HepG2 (cell line): ENCODE results near the gene U2AF1L4. TPM values are rescaled to one million over a fixed set of nuclear protein-coding genes. Genes with fewer than 3 reads are reported as not detected.

Source experiments
- ATAC-seq: fragments of 200-7000 bp; cut with Tn5 transposase; 3 replicates; pipeline ENCODE4 v1.9.1; 2020; ENCODE audit warnings: mild to moderate bottlenecking, moderate library complexity
- BruUV-seq: library from RNA; stranded (reverse); fragments of 400-500 nt; replicated peaks from 2 replicates; lab custom pipeline; 2021; lab: Mats Ljungman, UMichigan
- CTCF ChIA-PET: fragments of 300-600 bp; formaldehyde crosslinking; extraction: SDS; loops from one replicate; lab custom pipeline; 2021; ENCODE audit warnings: low total read pairs, inconsistent platforms, low intra/inter-chr PET ratio; lab: Yijun Ruan, JAX
- POLR2A ChIA-PET: fragments of 350-600 bp; sonication (Branson Sonifier 250); formaldehyde crosslinking; loops from one replicate; lab custom pipeline; 2020; ENCODE audit warnings: antibody characterized with exemption, inconsistent platforms; lab: Yijun Ruan, JAX
- DNase-seq: peaks from one replicate; pipeline ENCODE4 v3.0.0-alpha.2; 2015; ENCODE audit warnings: low spot score
- FAIRE-seq: peaks from 3 replicates; lab custom pipeline; 2011; peaks lifted over from hg19 to GRCh38; lab: Jason Lieb, UNC
- H2AFZ ChIP-seq: one replicate; pipeline ENCODE4 v1.6.1; 2011; ENCODE audit warnings: low read length, inconsistent platforms
- H3K27ac ChIP-seq: fragments of 300-600 bp; 3 replicates; pipeline ENCODE4 v1.8.0; 2011; ENCODE audit warnings: mixed run types, mild to moderate bottlenecking, mixed read lengths, low read length, inconsistent platforms; ENCODE audit not compliant: insufficient read depth; ENCODE audit errors: extremely low read length
- H3K27me3 ChIP-seq, 2 experiments: fragments of 200-600 bp in 1 of 2; 2 replicates in 1 of 2; 3 replicates in 1 of 2; pipeline versions ENCODE4 v1.6.0 to v1.8.0; 2011; ENCODE audit warnings: low read length in 2 of 2, mild to moderate bottlenecking in 2 of 2, moderate library complexity in 2 of 2, inconsistent platforms in 1 of 2; ENCODE audit not compliant: insufficient read depth in 2 of 2, control insufficient read depth in 1 of 2
- H3K36me3 ChIP-seq, 2 experiments: fragments of 200-600 bp in 1 of 2; replicated peaks in 1 of 2; 2 replicates in 1 of 2; 3 replicates in 1 of 2; pipeline versions ENCODE4 v1.5.1 to v1.8.0; 2011; ENCODE audit warnings: low read length in 2 of 2, inconsistent platforms in 1 of 2; ENCODE audit not compliant: insufficient read depth in 2 of 2, control insufficient read depth in 1 of 2
- H3K4me1 ChIP-seq: 2 replicates; pipeline ENCODE4 v1.5.1; 2012; ENCODE audit warnings: low read length, inconsistent platforms; ENCODE audit not compliant: insufficient read depth
- H3K4me2 ChIP-seq: 2 replicates; pipeline ENCODE4 v1.6.0; 2011; ENCODE audit warnings: low read depth, low read length, inconsistent platforms
- H3K4me3 ChIP-seq, 3 experiments: fragments of 200-600 bp in 1 of 3; sonication (generic), shearing (Covaris generic) in 1 of 3; replicated peaks in 1 of 3; 2 replicates each; pipeline ENCODE4 v1.5.1; 2011 to 2016; ENCODE audit warnings: low read length in 3 of 3, inconsistent platforms in 2 of 3, low read depth in 2 of 3, mild to moderate bottlenecking in 2 of 3, control low read depth in 1 of 3, mixed read lengths in 1 of 3; ENCODE audit not compliant: insufficient read depth in 1 of 3
- H3K79me2 ChIP-seq: one replicate; pipeline ENCODE4 v1.6.1; 2011; ENCODE audit warnings: low read length, inconsistent platforms; ENCODE audit not compliant: insufficient read depth
- H3K9ac ChIP-seq: 2 replicates; pipeline ENCODE4 v1.6.0; 2011; ENCODE audit warnings: mild to moderate bottlenecking, low read depth, low read length, inconsistent platforms; ENCODE audit not compliant: insufficient read depth
- H3K9me3 ChIP-seq: 2 replicates; pipeline ENCODE4 v1.5.1; 2012; ENCODE audit warnings: mild to moderate bottlenecking, low read length
- H4K20me1 ChIP-seq: 2 replicates; pipeline ENCODE4 v1.6.0; 2011; ENCODE audit warnings: inconsistent platforms, mild to moderate bottlenecking, low read length, moderate library complexity; ENCODE audit not compliant: insufficient read depth
- AKAP8 ChIP-seq: sonication (generic); formaldehyde crosslinking; IDR thresholded peaks from 2 replicates; pipeline ENCODE4 v1.5.1; 2020; ENCODE audit warnings: mild to moderate bottlenecking, missing genetic modification reagents
- CENPT ChIP-seq: sonication (generic); formaldehyde crosslinking; IDR thresholded peaks from 2 replicates; pipeline ENCODE4 v1.8.0; 2022; ENCODE audit warnings: low read depth, mild to moderate bottlenecking, moderate library complexity, missing genetic modification reagents
- CREB1 ChIP-seq, 2 experiments: fragments of 450-650 bp in 1 of 2; IDR thresholded peaks; 2 replicates each; pipeline ENCODE4 v1.6.1; 2016 to 2017; ENCODE audit warnings: control low read depth in 1 of 2, mild to moderate bottlenecking in 1 of 2, missing compliant biosample characterization in 1 of 2, missing genetic modification characterization in 1 of 2
- FOSL1 ChIP-seq: sonication (generic); formaldehyde crosslinking; IDR thresholded peaks from 2 replicates; pipeline ENCODE4 v1.9.0; 2021; ENCODE audit warnings: missing genetic modification reagents, borderline replicate concordance
- FOXP1 ChIP-seq, 2 experiments: fragments of 450-650 bp in 1 of 2; IDR thresholded peaks; 2 replicates each; pipeline ENCODE4 v1.6.1; 2017 to 2018; ENCODE audit warnings: antibody characterized with exemption in 1 of 2
- HMG20A ChIP-seq: IDR thresholded peaks from 2 replicates; pipeline ENCODE4 v1.6.1; 2016; ENCODE audit warnings: borderline replicate concordance
- KDM4B ChIP-seq: sonication (generic); formaldehyde crosslinking; IDR thresholded peaks from 2 replicates; pipeline ENCODE4 v1.4.0; 2020; ENCODE audit warnings: missing genetic modification reagents
- MIER2 ChIP-seq: IDR thresholded peaks from 2 replicates; pipeline ENCODE4 v1.6.1; 2016; ENCODE audit warnings: missing biosample characterization, missing genetic modification reagents
- MIXL1 ChIP-seq: IDR thresholded peaks from 2 replicates; pipeline ENCODE4 v1.6.1; 2016
- SP1 ChIP-seq, 2 experiments: fragments of 450-650 bp in 1 of 2; sonication (generic) in 1 of 2; formaldehyde crosslinking in 1 of 2; IDR thresholded peaks; 2 replicates each; pipeline versions ENCODE4 v1.4.0 to v1.6.1; 2016 to 2020; ENCODE audit warnings: missing genetic modification reagents in 1 of 2
- YEATS2 ChIP-seq: sonication (generic); formaldehyde crosslinking; IDR thresholded peaks from 2 replicates; pipeline ENCODE4 v1.4.0; 2020; ENCODE audit warnings: missing genetic modification reagents, borderline replicate concordance
- ZBTB33 ChIP-seq: sonication (generic); formaldehyde crosslinking; IDR thresholded peaks from 2 replicates; pipeline ENCODE4 v1.4.0; 2020; ENCODE audit warnings: missing genetic modification reagents
- ZC3H13 ChIP-seq: sonication (generic); formaldehyde crosslinking; IDR thresholded peaks from 2 replicates; pipeline ENCODE4 v1.8.1; 2023; ENCODE audit warnings: mild to moderate bottlenecking, missing genetic modification reagents, moderate library complexity
- ZNF12 ChIP-seq: sonication (generic); formaldehyde crosslinking; IDR thresholded peaks from 2 replicates; pipeline ENCODE4 v1.5.0; 2020; ENCODE audit warnings: missing genetic modification reagents
- ZNF225 ChIP-seq: sonication (generic); formaldehyde crosslinking; IDR thresholded peaks from 2 replicates; pipeline ENCODE4 v1.4.0; 2020; ENCODE audit warnings: mild to moderate bottlenecking, missing genetic modification reagents
- ZNF564 ChIP-seq: sonication (generic); formaldehyde crosslinking; IDR thresholded peaks from 2 replicates; pipeline ENCODE4 v1.8.1; 2023; ENCODE audit warnings: mild to moderate bottlenecking, missing genetic modification reagents
- ZNF768 ChIP-seq: sonication (generic); formaldehyde crosslinking; IDR thresholded peaks from 2 replicates; pipeline ENCODE4 v1.4.0; 2020; ENCODE audit warnings: missing genetic modification reagents
- WGBS: methylation state at CpG from one replicate; pipeline ENCODE4 v1.1.6; 2017; ENCODE audit warnings: low lambda C conversion rate; 5-methylcytosine and 5-hydroxymethylcytosine counted together
- in situ Hi-C: cut with HindIII; loops from 2 replicates; pipeline ENCODE4 v1.10.0; 2017; ENCODE audit warnings: low pct_unique_long_range_greater_than_20kb; ENCODE audit not compliant: extremely low pct_ligation_motif_present
- intact Hi-C: fragments of 100-400 bp; cut with micrococcal nuclease; formaldehyde crosslinking; loops from one replicate; pipeline ENCODE4 v1.10.0; 2022; ENCODE audit not compliant: unreplicated experiment
- polyA plus RNA-seq, 8 experiments: library from polyadenylated mRNA; depleted of rRNA in 3 of 8; stranded (reverse) in 7 of 8; unstranded in 1 of 8; fragments of >200 nt; fragmentation: Illumina TruSeq in 4 of 8; extraction: Trizol in 4 of 8; gene quantifications; 2 replicates each; pipeline versions ENCODE4 v1.2.1 to v1.2.3, GENCODE V29; 2011 to 2016; ENCODE audit warnings: low read depth in 4 of 8, missing spikeins in 1 of 8, mixed read lengths in 1 of 8; ENCODE audit not compliant: insufficient read depth in 1 of 8
- total RNA-seq, 5 experiments: library from RNA; depleted of rRNA; stranded (reverse); fragments of >200 nt; fragmentation: Illumina TruSeq; extraction: Trizol; gene quantifications; 2 replicates each; pipeline ENCODE4 v1.2.3, GENCODE V29; 2016; ENCODE audit warnings: low read depth in 1 of 5
- TF ChIP-seq, protein P1 (sequence below): sonication (generic); formaldehyde crosslinking; conservative IDR thresholded peaks from 2 replicates; pipeline ENCODE4 v1.8.0; 2022; ENCODE audit warnings: missing genetic modification reagents
- TF ChIP-seq, protein P2 (sequence below): sonication (generic); formaldehyde crosslinking; IDR thresholded peaks from 2 replicates; pipeline ENCODE4 v1.4.0; 2020; ENCODE audit warnings: missing genetic modification reagents
- TF ChIP-seq, protein P3 (sequence below): sonication (generic); formaldehyde crosslinking; IDR thresholded peaks from 2 replicates; pipeline ENCODE4 v1.8.0; 2022; ENCODE audit warnings: mild to moderate bottlenecking, missing genetic modification reagents, moderate library complexity

Gene U2AF1L4
- total and polyA plus RNA-seq, 2 of the 13 experiments (the other 11 are each of a cell fraction or from before 2014, with no cell fraction given), result 7.9 to 15.4 TPM

DNA sequence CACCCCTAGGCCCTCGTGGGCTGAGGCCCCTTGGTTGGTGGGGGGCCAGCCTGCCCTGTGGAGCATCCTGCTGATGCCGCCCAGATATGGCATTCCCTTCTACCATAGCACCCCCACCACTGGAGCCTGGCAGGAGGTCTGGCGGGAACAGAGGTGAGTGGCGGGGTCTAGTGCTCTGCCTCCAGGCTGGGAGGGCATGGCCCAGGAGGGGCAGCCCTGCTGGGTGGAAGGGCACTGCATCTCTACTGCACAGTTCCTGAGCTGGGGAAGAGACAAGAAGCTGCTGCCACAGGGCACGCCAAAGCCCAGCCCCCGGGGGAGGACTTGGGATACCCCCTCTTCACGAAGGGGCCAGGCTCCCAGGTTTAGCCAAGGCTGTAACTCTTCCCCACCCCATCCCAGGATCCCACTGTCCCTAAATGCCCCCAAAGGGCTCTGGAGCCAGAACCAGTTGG, 29.8 kb downstream of the U2AF1L4 start:
- peak overlapping the region; percentile 81 for H3K9ac ChIP-seq
- 100% methylated on average over 1 of the region's 7 CpGs for WGBS
- peak overlapping the region; percentile 96 for H3K4me2 ChIP-seq
- intact Hi-C loops, result no loop called here
- peaks cover 21% of the 10 kb centered on the region for H3K79me2 ChIP-seq
- H4K20me1 ChIP-seq, result peaks cover 8% of the 10 kb centered on the region
- H3K4me1 ChIP-seq, result peaks cover 34% of the 10 kb centered on the region
- in situ Hi-C loops, result loop anchor here (5.0 kb wide), 1 partner anchor 168 kb away; the partner anchor contains the start of gene TMEM147
- BruUV-seq, result no TSS peak
- ATAC-seq, result no peak
- POLR2A ChIA-PET, result interaction anchor here (5.0 kb wide), 1 partner anchor 13 kb away, joined by 23 read pairs; no protein-coding TSS in a partner anchor
- peaks cover 0 to 6% of the 10 kb centered on the region in 2 experiments; a peak in 2 of 5 replicates for H3K36me3 ChIP-seq
- CTCF ChIA-PET, result interaction anchor here (7.0 kb wide), 1 partner anchor 21 kb away, joined by 201 read pairs; no protein-coding TSS in a partner anchor
- no peaks in the 10 kb centered on the region for H3K27me3 ChIP-seq
- peak overlapping the region; percentile 69 to 91 (median 81); a peak in 5 of 6 replicates for H3K4me3 ChIP-seq
- H3K27ac ChIP-seq, result no peak overlapping the region
- H3K9me3 ChIP-seq, result no peaks in the 10 kb centered on the region
- no peak overlapping the region for H2AFZ ChIP-seq
- FAIRE-seq, result no peak
- no peak for DNase-seq
- TF ChIP-seq ZBTB33 (CRISPR knock-in tag), result peak; percentile 70
- no peak for TF ChIP-seq SP1 (IDR thresholded peaks at IDR 0.05)
- TF ChIP-seq SP1 (CRISPR knock-in tag; IDR thresholded peaks at IDR 0.05), result no peak
- TF ChIP-seq CREB1 (IDR thresholded peaks at IDR 0.05), result no peak
- TF ChIP-seq CREB1 (CRISPR knock-in tag; IDR thresholded peaks at IDR 0.05), result no peak
- peak; percentile 18; the same call in 1 of the 2 replicates for TF ChIP-seq AKAP8
- no peak for TF ChIP-seq HMG20A
- 0 out of 2 replicates have a peak, but pooled peaks have one; percentile 5 for TF ChIP-seq ZNF768 (CRISPR knock-in tag)
- TF ChIP-seq MIXL1 (CRISPR knock-in tag), result no peak
- TF ChIP-seq, protein P1, sequence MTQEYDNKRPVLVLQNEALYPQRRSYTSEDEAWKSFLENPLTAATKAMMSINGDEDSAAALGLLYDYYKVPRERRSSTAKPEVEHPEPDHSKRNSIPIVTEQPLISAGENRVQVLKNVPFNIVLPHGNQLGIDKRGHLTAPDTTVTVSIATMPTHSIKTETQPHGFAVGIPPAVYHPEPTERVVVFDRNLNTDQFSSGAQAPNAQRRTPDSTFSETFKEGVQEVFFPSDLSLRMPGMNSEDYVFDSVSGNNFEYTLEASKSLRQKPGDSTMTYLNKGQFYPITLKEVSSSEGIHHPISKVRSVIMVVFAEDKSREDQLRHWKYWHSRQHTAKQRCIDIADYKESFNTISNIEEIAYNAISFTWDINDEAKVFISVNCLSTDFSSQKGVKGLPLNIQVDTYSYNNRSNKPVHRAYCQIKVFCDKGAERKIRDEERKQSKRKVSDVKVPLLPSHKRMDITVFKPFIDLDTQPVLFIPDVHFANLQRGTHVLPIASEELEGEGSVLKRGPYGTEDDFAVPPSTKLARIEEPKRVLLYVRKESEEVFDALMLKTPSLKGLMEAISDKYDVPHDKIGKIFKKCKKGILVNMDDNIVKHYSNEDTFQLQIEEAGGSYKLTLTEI (CRISPR knock-in tag), result no peak
- TF ChIP-seq FOXP1 (IDR thresholded peaks at IDR 0.05), result no peak
- TF ChIP-seq FOXP1 (CRISPR knock-in tag; IDR thresholded peaks at IDR 0.05), result no peak
- TF ChIP-seq ZNF225 (CRISPR knock-in tag), result no peak
- TF ChIP-seq ZNF564 (CRISPR knock-in tag), result 0 out of 2 replicates have a peak, but pooled peaks have one; percentile 8
- no peak for TF ChIP-seq MIER2 (CRISPR knock-in tag)
- TF ChIP-seq FOSL1, result no peak
- TF ChIP-seq, protein P2, sequence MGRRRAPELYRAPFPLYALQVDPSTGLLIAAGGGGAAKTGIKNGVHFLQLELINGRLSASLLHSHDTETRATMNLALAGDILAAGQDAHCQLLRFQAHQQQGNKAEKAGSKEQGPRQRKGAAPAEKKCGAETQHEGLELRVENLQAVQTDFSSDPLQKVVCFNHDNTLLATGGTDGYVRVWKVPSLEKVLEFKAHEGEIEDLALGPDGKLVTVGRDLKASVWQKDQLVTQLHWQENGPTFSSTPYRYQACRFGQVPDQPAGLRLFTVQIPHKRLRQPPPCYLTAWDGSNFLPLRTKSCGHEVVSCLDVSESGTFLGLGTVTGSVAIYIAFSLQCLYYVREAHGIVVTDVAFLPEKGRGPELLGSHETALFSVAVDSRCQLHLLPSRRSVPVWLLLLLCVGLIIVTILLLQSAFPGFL (CRISPR knock-in tag), result no peak
- TF ChIP-seq KDM4B (CRISPR knock-in tag), result no peak
- no peak for TF ChIP-seq CENPT
- TF ChIP-seq, protein P3, sequence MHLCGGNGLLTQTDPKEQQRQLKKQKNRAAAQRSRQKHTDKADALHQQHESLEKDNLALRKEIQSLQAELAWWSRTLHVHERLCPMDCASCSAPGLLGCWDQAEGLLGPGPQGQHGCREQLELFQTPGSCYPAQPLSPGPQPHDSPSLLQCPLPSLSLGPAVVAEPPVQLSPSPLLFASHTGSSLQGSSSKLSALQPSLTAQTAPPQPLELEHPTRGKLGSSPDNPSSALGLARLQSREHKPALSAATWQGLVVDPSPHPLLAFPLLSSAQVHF (CRISPR knock-in tag), result no peak
- no peak for TF ChIP-seq ZC3H13 (CRISPR knock-in tag)
- no peak for TF ChIP-seq ZNF12 (CRISPR knock-in tag)
- no peak for TF ChIP-seq YEATS2 (CRISPR knock-in tag)
